ENCODE data around the gene PPP1R3F.

GRCh38 chrX:49263631-49264030 is 6.0 kb upstream of the PPP1R3F start:
- no peak for TF ChIP-seq EZH2 (IDR thresholded peaks at IDR 0.05)
- TF ChIP-seq CTCF (IDR thresholded peaks at IDR 0.05), result no peak
